Peyer's patch (tissue), 4 donors: Measurements from ENCODE around the gene CABYR.

Source experiments
- POLR2A ChIP-seq, 2 donors: fragments of 450-650 bp; IDR thresholded peaks; one replicate each; pipeline ENCODE4 v1.5.1; 2017; ENCODE audit warnings: antibody characterized with exemption in 2 of 2, mild to moderate bottlenecking in 2 of 2, moderate library complexity in 2 of 2
- TF ChIP-seq, protein P1 (sequence below), 6 experiments: fragments of 450-650 bp in 4 of 6; fragments of 200-600 bp in 2 of 6; sonication (generic) in 1 of 6; IDR thresholded peaks; one replicate each; pipeline ENCODE4 v1.5.1; 2017 to 2019; ENCODE audit warnings: antibody characterized with exemption in 6 of 6, mild to moderate bottlenecking in 3 of 6, moderate library complexity in 1 of 6

DNA sequence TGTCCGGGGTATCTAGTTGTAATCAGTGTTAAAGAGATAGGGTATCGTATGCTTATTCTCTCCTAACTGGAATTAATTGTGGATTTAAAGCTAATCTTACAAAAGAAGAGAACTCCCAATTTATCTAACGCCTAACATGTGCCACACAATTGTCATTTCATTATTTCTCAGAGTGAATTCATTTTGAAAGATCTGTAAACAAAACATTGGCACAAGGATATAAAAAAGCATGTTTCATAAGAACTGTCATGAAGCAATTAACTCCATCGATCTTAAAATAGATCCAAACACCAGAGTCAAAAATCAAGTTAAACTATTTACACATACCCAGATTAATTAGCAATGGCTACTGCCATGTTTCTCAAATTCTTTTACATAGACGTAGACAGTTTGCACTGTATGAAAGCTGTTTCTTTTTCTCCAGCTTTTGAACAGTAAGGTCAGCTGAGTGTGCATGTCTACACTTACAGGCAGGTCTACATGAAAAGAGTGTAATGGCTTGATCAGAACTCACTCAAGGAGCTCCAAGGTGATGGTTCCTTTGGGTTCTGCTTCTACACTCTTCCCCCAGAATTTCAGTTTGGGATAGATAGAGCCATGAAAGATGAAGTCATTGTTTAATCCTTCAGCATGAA, 38.8 kb downstream of the CABYR start:
- TF ChIP-seq, protein P1, sequence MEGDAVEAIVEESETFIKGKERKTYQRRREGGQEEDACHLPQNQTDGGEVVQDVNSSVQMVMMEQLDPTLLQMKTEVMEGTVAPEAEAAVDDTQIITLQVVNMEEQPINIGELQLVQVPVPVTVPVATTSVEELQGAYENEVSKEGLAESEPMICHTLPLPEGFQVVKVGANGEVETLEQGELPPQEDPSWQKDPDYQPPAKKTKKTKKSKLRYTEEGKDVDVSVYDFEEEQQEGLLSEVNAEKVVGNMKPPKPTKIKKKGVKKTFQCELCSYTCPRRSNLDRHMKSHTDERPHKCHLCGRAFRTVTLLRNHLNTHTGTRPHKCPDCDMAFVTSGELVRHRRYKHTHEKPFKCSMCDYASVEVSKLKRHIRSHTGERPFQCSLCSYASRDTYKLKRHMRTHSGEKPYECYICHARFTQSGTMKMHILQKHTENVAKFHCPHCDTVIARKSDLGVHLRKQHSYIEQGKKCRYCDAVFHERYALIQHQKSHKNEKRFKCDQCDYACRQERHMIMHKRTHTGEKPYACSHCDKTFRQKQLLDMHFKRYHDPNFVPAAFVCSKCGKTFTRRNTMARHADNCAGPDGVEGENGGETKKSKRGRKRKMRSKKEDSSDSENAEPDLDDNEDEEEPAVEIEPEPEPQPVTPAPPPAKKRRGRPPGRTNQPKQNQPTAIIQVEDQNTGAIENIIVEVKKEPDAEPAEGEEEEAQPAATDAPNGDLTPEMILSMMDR (IDR thresholded peaks at IDR 0.05), result no peak
- no peak for TF ChIP-seq POLR2A (IDR thresholded peaks at IDR 0.05)
